ENCODE measurements around the gene GEMIN5.

GEMIN5 gene

DNA sequence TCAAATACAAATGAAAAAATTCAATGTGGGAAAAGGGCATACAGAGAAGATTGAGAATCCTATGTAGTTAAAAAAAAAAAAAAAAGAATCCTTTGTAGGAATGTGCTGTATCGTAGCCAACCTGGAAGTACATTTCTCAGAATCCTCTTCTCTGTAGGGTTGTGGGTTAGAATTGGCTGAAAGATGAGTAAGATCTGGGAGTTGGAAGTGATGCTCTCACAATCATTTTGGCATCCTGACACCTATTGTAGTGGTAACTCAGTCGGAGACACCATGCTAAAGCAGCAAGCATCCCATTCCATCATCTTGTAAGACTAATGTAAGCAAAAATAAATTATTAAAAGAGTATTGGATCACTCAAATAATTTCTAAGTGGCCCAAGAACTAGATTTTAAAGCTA is 33.5 kb upstream of the GEMIN5 start:
- H3K27ac ChIP-seq, result no peak overlapping the region
- no peak for TF ChIP-seq ZFX (IDR thresholded peaks at IDR 0.05; ENCODE audit: borderline replicate concordance)
- TF ChIP-seq, protein P1, sequence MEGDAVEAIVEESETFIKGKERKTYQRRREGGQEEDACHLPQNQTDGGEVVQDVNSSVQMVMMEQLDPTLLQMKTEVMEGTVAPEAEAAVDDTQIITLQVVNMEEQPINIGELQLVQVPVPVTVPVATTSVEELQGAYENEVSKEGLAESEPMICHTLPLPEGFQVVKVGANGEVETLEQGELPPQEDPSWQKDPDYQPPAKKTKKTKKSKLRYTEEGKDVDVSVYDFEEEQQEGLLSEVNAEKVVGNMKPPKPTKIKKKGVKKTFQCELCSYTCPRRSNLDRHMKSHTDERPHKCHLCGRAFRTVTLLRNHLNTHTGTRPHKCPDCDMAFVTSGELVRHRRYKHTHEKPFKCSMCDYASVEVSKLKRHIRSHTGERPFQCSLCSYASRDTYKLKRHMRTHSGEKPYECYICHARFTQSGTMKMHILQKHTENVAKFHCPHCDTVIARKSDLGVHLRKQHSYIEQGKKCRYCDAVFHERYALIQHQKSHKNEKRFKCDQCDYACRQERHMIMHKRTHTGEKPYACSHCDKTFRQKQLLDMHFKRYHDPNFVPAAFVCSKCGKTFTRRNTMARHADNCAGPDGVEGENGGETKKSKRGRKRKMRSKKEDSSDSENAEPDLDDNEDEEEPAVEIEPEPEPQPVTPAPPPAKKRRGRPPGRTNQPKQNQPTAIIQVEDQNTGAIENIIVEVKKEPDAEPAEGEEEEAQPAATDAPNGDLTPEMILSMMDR (IDR thresholded peaks at IDR 0.05), result no peak

DNA sequence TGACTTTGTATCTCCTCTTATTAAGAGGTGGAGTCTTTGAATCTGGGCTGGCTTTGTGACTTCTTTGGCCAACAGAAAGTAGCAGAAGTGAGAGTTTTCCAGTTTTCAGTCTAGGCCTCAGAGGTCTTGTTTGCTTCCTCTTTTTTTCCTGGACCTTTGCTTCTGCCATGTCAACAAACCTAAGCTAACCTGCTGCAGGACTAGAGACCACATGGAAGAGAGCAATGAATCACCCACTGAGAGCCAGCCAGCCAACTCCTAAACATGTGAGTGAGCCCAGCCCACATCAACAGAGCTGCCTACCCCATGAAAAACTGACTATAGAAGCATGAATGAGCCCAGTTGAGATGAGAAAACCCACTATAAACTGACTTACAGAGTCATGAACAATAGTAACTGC is 32.7 kb upstream of the GEMIN5 start:
- TF ChIP-seq, protein P1 (IDR thresholded peaks at IDR 0.05), result no peak
- no peak for TF ChIP-seq ZFX (IDR thresholded peaks at IDR 0.05; ENCODE audit: borderline replicate concordance)
- H3K27ac ChIP-seq, result no peak overlapping the region

DNA sequence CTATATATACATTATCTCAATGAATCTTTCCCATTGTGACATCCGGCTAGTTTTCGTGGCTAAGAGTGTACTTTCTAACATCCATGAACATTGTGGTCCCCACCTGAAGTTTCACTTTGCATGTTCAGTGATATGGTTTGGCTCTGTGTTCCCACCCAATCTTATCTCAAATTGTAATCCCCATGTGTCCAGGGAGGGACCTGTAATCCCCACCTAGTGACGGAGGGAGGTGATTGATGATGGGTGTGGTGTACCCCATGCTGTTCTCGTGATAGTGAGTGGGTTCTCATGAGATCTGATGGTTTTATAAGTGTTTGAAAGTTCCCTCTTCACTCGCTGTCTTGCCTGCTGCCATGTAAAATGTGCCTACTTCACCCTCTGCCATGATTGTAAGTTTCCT is 30.9 kb upstream of the GEMIN5 start:
- H3K27ac ChIP-seq, result no peak overlapping the region
- TF ChIP-seq, protein P1 (IDR thresholded peaks at IDR 0.05), result no peak
- TF ChIP-seq ZFX (IDR thresholded peaks at IDR 0.05; ENCODE audit: borderline replicate concordance), result no peak

DNA sequence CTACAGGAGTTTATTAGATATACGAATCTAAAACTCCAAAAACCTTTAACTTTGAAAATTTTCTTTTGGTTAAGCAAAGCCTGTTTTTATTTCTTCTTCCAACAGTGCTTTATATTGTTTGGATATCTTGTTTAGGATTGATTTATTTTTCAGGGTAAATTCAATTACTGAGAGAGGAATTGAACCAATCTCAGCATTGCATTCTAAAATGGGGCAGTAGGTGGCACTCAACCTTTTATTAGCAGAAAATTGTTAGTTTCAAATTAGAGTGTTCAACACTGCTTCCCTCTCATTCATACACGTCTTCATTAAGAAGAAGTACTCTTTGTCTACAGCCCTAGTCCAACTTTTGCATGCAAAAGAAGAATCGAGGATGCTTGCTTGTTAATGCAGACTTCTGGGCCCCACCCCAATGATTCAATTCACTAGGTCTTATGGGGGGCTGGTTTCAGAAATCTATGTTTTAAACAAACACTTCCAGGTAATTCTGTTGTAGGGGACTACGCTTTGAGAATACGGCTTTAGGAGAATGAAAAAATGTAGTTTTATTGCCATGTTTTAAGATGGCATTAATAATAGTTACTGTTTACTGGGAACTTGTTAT is 29.5 kb upstream of the GEMIN5 start:
- no peak overlapping the region for H3K27ac ChIP-seq

DNA sequence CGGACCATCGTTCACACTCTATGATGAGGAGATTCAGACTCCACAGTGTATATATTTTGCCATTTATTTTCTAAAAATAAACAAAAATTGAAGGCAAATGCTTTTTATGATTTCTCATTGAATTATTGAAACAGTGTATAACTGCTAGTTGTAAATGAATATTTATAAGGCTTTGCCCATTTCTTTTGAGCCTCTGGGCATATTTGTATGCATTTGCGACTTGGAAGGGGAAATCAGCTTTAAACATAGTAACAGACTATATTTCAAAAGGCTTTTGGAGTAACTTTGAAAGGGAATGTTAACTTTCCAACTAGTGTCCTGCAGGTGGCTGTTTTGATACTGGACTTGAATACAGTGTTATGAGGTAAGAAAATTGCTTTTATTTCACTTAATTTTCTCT is 28.9 kb upstream of the GEMIN5 start:
- TF ChIP-seq, protein P1 (IDR thresholded peaks at IDR 0.05), result no peak
- TF ChIP-seq ZFX (IDR thresholded peaks at IDR 0.05; ENCODE audit: borderline replicate concordance), result no peak
- H3K27ac ChIP-seq, result no peak overlapping the region

More for the DNA sequence above, 29.5 kb upstream of the GEMIN5 start:
- TF ChIP-seq, protein P1 (IDR thresholded peaks at IDR 0.05), result peak; percentile 72
- TF ChIP-seq ZFX (IDR thresholded peaks at IDR 0.05; ENCODE audit: borderline replicate concordance), result no peak

DNA sequence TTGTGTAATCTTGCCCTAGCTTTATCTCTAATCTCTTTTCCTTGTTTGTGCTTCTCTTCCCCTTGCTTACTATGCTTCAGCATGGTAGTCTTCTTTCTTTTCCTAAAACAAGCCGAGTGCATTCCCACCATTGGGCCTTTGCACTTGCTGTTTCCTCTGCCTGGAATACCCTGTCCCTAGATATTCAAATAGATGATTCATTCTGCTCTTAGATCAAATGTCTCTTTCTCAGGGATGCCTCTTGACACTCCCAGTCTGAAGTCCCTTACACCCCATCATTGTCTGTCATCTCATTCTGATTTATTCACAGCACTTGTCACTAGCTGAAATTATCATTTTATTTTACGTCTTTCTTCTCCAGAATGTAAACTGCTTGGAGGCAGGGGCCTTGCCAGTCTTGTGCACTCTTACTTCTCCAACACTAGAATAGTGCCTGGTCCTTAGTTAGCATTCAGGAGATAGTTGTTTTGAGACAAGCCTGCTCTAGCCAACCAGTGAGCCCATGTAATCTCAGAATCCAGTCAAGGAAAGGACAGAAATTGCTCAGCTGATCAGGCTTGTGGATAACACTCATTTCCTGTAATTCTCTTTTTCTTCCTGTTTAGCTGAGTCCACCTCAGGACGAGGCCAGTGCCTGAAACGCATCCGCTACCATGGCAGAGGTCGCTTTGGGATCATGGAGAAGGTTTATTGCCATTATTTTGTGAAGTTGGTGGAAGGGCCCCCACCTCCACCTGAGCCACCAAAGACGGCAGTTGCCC is 28.2 kb upstream of the GEMIN5 start:
- H3K27ac ChIP-seq, result no peak overlapping the region
- TF ChIP-seq, protein P1 (IDR thresholded peaks at IDR 0.05), result no peak
- no peak for TF ChIP-seq ZFX (IDR thresholded peaks at IDR 0.05; ENCODE audit: borderline replicate concordance)

DNA sequence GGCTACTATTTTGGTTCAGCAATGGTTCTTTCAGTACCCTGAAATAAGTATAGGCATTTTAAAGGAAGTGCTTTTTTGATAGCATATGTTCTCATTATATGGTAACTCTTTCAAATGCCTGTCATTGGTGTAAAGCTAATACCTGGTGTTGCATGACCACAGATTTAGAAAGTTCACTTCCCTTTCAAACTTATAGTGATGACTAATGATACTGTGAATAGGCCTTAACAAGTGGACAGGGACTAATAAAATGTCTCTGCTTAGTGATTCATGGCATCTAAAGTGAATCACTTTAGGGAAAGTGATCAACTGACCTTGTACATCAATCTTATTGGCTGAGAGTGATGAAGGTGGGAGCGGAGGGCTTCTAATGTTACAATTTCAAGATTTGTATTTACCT is 24.5 kb upstream of the GEMIN5 start:
- no peak for TF ChIP-seq ZFX (IDR thresholded peaks at IDR 0.05; ENCODE audit: borderline replicate concordance)
- TF ChIP-seq, protein P1 (IDR thresholded peaks at IDR 0.05), result no peak
- no peak overlapping the region for H3K27ac ChIP-seq

Data from 22Rv1 (cell line).